Measurements from ENCODE around the gene CLEC1A.

GRCh38 chr12:10140001-10140400 lies 41.2 kb upstream of the CLEC1A start:
- peak in 4 of 5 experiments; percentile 34 to 52 (median 38) for TF ChIP-seq CTCF (IDR thresholded peaks at IDR 0.05)
- TF ChIP-seq POLR2A (IDR thresholded peaks at IDR 0.05), result no peak

All from transverse colon (tissue), 3 donors.